GDM1 (cell line): ENCODE measurements around the gene METTL3.

ENCODE experiments used
- DNase-seq: peaks from one replicate; lab custom pipeline; 2025; lab: John Stamatoyannopoulos, UW

METTL3 gene

DNA sequence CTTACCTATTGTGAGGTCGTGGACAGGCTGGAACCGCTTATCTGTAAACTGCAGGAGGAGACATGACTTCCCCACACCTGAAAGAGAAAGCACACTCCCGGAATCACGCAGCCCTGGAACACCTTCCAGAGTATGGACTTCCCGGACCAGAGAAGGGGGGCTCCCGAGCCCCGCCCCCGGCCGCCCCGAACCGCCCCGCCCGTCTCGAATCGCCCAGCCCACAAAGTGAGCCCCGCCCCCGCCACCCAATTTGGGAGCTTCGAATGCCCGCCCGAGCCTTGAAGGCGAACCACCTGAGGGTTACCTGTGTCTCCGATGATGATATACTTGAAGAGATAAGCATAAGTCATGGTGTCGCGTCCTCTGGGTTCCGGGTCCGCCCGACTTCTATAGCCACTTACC, 34.6 kb downstream of the METTL3 start:
- DNase-seq, result peak; percentile 71

DNA sequence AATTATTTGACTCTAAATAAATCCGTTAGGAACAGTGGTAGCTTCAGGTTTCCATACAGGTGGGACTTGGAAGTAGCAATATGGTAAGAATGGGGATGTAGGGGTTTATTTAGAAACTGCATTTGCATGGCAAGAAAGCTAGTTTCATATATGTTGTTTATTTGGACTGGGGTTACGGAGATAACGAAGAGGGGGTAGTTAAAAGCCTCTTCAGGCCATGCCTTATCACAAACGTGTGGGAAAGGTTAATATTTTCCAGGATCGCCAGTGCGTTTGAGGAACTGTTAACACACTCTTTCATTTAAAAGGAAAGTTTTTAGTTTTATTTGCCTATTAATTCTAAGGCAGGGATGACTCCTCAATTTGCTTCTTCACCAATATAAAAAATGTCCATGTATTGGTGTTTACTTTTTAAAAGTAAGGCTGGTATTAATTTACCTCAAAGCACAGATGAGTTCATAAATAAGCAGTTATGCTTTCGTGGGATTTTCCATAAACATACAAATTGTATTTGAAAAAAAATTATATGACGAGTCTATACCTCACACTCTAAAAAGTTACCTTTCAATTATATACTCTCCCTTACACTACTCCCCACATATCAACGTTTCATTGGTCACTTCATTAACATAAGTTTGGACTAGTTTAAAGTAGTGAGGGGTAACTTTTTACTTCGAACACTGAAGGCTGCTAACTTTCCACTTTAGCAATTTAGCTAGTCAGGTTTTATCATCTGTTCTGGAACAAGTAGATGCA, 35.2 kb downstream of the METTL3 start:
- no peak for DNase-seq

DNA sequence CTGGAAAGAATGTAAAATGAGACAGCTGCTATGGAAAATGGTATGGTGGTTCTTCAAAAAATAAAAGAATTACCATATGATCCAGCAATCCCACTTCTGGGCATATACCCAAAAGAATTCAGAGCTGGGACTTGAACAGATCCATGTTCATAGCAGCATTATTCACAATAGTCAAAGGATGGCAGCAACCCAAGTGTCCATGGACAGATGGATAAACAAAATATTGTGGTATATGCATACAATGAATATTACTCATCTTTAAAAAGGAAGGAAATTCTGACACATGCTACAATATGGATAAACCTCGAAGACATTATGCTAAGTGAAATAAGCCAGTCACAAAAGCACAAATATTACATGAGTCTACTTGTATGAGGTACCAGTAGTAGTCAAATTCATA, 43.5 kb downstream of the METTL3 start:
- no peak for DNase-seq

DNA sequence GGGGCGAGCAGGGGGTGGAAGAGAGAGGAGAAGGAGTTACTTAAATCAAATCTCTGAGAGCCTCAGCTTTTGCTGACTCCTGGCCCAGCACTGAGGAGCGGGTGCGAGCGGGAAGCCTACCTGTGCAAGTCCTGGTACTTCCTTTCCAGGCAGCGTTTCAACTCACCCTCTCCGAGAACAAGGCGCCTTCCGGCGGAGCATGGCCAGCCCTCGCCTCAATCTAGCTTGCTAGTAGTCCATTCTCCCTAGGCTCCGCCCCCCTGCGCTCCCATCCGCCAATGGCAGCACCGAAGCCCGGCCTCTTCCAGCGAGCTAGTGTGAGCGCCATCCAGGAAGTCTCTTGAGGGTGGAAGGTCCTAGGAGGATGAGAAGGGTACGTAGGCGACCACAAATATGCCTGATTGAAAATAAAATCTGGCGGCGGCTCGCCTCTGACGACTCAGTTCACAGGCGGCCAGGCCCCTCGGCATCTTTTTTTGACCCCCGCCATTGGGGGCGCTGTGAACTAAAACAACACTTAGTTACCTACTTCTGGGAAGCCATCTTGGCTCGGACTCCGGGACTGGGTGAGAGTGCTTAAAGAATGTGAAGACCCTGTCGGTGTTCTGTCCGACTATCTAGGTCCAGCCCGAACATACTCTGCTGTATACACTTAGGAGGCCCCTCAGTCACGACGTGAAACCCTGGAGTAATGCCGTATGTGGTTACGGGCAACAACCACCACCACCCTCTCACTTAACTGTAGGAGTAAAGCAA, 55.0 kb downstream of the METTL3 start, which contains the start of gene CHD8:
Gene CHD8, minus strand, starts transcription at position 212 of the 756 bp plus-strand sequence. CDS start 24,480 bp downstream, outside the sequence.
- DNase-seq, result peak; percentile 99

DNA sequence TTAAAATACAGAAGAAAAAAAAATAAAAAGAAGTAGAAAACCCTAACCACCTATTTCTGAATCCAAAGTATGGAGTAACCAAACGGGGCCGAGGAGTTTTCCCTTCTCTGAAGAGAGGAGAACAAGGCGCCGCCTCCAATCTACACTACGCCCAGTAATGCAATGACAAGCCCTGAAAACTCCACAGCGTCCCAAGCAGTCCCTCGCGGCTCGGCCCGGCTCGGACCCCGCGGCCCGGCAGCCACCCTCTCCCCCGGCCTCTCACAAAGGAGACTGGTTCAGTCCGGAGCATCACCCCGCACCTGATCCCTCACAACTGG, 55.6 kb downstream of the METTL3 start:
- DNase-seq, result no peak

DNA sequence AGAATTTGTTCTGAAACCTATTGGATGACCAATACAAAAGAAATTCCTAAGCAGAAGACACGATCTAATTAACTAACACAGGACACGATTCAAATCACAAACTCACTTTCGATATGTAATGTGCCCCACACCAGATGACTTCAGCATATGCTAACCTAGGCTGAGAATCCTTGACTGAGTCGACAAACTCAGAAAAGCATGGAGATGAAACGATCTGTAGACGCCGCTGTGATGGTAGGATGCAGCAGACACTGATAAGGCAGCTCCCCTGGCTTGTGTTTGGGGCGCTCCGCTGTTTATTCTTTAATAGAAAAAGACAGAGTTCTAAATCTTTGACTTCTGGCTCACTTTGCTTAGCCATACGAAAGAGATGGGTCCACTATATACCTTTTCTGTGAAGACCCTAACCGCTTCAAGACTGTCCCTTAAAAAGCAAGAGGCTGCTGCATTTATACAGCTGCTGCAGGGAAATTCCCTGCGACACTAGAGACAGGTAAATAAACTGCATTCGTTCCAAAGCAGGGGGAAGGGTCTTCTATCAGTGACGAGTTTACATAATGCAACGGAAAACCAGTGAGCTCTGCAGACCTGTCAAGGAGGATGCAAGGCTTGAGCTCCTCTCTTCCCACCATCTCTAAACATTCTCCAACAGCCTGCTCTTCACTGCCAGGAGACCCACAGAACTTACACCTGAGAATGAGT, 56.1 kb downstream of the METTL3 start:
- no peak for DNase-seq

DNA sequence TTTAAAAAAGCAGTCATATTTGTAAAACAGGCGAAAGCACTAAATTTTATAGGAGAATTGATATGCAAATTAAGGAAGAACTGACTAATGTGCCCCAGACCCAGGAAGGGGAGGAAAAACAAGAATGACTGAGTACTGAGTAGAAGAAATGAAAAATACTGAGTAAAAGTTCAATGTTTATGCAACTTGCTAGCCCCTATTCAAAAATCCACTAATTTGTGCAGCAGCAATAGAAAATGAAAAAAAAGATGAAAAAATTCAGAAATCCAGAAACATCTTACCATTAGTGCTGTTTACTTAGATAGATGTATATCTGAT, 61.3 kb downstream of the METTL3 start:
- no peak for DNase-seq
